ENCODE results near the gene ARMC9. TPM values are rescaled to one million over a fixed set of nuclear protein-coding genes. Genes with fewer than 3 reads are reported as not detected.
A peak's percentile ranks its signal among the peaks of the same experiment; 100 is the strongest.

The ARMC9 gene
- total RNA-seq, 1 donor: 189 TPM

GRCh38 chr2:231182513-231182899 is 15.9 kb upstream of the ARMC9 start:
- TF ChIP-seq, protein P1, sequence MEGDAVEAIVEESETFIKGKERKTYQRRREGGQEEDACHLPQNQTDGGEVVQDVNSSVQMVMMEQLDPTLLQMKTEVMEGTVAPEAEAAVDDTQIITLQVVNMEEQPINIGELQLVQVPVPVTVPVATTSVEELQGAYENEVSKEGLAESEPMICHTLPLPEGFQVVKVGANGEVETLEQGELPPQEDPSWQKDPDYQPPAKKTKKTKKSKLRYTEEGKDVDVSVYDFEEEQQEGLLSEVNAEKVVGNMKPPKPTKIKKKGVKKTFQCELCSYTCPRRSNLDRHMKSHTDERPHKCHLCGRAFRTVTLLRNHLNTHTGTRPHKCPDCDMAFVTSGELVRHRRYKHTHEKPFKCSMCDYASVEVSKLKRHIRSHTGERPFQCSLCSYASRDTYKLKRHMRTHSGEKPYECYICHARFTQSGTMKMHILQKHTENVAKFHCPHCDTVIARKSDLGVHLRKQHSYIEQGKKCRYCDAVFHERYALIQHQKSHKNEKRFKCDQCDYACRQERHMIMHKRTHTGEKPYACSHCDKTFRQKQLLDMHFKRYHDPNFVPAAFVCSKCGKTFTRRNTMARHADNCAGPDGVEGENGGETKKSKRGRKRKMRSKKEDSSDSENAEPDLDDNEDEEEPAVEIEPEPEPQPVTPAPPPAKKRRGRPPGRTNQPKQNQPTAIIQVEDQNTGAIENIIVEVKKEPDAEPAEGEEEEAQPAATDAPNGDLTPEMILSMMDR (IDR thresholded peaks at IDR 0.05; ENCODE audit: insufficient read depth, low read depth, low read length): no peak
- no peak for DNase-seq (ENCODE audit: low read depth)
- H3K4me3 ChIP-seq (ENCODE audit: low read depth, low read length): no peak overlapping the region

DNA sequence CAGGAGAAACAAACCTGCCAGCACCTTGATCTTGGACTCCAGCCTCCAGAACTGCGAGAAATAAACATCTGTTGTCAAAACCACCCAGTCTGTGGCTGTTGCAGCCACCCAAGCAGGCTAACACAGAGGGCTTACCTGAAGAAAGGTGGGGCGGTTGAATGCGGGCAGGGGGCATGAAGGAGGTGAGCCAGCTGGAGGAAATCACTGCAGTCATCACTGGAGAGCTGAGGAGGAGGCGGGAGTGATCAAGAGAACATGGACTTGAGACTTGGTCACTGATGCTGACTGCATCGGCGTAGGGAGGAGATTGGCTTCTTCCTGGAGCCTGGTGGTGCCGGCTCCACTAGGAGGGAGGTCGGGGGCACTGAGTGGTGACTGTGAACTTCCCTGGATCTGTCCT is 14.6 kb upstream of the ARMC9 start:
- no peak overlapping the region for H3K4me3 ChIP-seq (ENCODE audit: low read depth, low read length)
- DNase-seq (ENCODE audit: low read depth): no peak
- TF ChIP-seq, protein P1 (IDR thresholded peaks at IDR 0.05; ENCODE audit: insufficient read depth, low read depth, low read length): no peak

- TF ChIP-seq, protein P1 (IDR thresholded peaks at IDR 0.05; ENCODE audit: insufficient read depth, low read depth, low read length): no peak
- no peak overlapping the region for H3K4me3 ChIP-seq (ENCODE audit: low read depth, low read length)
- no peak for DNase-seq (ENCODE audit: low read depth)
Observed at GRCh38 chr2:231184319-231184718, 14.1 kb upstream of the ARMC9 start.

DNA sequence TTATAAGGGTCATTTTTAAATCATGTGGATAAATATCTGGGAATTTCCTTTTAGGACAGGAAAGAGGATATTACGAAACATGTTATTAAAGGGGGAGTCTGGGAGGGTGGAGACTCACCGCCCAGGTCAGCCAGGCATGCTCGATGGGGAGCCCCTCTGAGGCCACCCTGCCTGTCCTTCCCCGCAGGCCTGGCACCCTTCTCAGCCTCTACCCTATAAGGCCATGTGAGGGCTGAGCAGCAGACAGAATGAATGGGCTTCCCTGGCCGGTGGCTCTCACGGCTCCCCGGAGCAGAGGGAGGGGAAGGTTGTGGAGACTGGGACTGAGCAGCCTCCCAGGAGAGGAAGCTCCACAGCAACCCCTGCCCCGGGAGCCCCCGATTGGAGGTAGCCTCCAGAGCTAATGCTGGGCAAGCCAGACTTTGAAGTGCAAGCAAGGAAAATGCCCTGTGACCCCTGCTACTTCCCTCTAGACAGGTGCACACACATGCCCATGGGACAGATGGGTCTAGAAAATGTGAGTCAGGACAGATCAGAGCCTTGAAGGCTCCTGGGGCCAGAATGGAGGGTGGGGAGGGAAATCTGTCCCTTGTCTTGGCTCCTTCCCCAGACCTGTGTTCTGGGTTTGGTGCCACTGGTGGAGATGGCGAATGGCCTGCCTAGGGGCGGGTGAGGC is 13.2 kb upstream of the ARMC9 start:
- peak; percentile 49 for DNase-seq (ENCODE audit: low read depth)
- TF ChIP-seq, protein P1 (IDR thresholded peaks at IDR 0.05; ENCODE audit: insufficient read depth, low read depth, low read length): no peak
- H3K4me3 ChIP-seq (ENCODE audit: low read depth, low read length): no peak overlapping the region

- no peak for DNase-seq (ENCODE audit: low read depth)
- TF ChIP-seq, protein P1 (IDR thresholded peaks at IDR 0.05; ENCODE audit: insufficient read depth, low read depth, low read length): no peak
- no peak overlapping the region for H3K4me3 ChIP-seq (ENCODE audit: low read depth, low read length)
Observed at GRCh38 chr2:231185886-231186285, 12.5 kb upstream of the ARMC9 start.

DNA sequence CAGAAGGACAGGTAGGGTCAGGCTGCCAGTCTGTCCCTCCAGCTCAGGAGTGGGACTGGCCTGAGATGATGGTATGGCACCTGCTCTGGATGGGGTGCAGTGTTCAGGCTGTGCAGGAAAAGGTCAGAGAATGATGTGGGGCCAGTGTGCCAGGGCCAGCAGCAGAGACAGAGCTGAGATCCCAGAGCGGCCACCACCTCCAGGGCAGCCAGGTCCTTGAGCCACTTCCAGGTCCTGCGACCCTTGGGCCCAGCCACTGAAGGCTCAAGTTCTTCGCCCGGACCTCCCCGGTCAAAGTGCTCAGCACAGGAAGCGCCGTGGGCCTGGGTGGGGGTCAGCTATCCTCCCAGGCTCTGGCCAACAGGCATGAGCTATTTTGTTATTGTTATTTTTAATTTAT is 12.1 kb upstream of the ARMC9 start:
- TF ChIP-seq, protein P1 (IDR thresholded peaks at IDR 0.05; ENCODE audit: insufficient read depth, low read depth, low read length): no peak
- H3K4me3 ChIP-seq (ENCODE audit: low read depth, low read length): no peak overlapping the region
- DNase-seq (ENCODE audit: low read depth): no peak

Measured in fibroblast of villous mesenchyme (primary cell).